Bone marrow (tissue), 2 donors: ENCODE measurements around the gene RNF151.
"Not testable (repeated sequence)": the region's sequence is repeated elsewhere in the genome, so short reads cannot be mapped to it uniquely, and the experiment has no call there.

Experiments
- DNase-seq, 2 donors: peaks; one replicate each; lab custom pipeline; 2025; lab: John Stamatoyannopoulos, UW

The RNF151 gene

DNA sequence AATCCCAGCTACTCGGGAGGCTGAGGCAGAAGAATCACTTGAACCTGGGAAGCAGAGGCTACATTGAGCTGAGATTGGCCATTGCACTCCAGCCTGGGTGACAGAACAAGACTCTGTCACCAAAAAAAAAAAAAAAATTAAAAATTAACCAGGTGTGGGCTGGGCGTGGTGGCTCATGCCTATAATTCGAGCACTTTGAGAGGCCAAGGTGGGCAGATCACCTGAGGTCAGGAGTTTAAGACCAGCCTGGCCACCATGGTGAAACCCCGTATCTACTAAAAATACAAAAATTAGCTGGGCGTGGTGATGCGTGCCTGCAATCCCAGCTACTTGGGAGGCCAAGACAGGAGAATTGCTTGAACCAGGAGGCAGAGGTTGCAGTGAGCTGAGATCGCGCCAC is 26.8 kb upstream of the RNF151 start:
- not testable (repeated sequence) for DNase-seq

DNA sequence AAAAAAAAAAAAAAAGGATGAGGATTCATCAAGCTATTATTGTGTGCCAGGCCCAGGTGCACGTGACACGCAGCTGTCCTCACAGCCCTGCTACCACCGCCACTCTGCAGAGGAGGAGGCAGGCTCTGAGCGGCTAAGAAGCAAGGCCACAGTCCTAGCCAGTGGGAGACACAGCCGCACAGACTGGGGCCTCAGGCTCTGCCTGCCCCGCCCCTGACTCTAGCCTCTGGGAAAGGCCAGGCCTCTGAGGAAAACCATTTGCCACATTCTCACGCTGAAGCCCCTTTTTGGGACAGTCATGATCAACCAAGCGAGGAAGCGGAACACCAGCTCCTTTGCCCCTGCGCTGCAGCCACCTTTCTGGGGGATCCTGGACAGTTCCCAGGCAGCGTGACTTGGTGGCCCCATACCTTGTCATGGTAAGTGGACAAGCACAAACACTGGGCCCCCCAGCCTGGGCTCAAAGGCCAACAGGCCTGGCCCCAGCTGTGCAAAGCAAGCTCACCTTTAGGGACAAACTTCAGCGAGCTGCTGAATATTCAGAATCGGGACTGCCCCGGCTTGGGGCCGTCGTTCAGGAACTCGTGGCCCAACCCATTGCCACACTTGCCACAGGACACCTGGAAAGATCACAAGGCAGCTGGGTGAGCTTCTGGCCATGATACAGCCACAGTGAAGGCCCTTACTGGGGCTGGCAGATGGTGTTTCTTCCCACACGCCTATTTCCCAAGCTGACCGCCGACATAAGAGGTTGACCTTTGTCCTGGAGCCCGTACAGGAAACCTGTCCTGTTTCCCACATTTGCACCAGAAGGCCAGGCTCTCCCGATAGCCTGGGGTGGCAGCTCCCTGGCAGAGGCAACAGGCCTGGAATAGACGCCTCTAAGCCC is 26.1 kb upstream of the RNF151 start:
- DNase-seq: no peak

DNA sequence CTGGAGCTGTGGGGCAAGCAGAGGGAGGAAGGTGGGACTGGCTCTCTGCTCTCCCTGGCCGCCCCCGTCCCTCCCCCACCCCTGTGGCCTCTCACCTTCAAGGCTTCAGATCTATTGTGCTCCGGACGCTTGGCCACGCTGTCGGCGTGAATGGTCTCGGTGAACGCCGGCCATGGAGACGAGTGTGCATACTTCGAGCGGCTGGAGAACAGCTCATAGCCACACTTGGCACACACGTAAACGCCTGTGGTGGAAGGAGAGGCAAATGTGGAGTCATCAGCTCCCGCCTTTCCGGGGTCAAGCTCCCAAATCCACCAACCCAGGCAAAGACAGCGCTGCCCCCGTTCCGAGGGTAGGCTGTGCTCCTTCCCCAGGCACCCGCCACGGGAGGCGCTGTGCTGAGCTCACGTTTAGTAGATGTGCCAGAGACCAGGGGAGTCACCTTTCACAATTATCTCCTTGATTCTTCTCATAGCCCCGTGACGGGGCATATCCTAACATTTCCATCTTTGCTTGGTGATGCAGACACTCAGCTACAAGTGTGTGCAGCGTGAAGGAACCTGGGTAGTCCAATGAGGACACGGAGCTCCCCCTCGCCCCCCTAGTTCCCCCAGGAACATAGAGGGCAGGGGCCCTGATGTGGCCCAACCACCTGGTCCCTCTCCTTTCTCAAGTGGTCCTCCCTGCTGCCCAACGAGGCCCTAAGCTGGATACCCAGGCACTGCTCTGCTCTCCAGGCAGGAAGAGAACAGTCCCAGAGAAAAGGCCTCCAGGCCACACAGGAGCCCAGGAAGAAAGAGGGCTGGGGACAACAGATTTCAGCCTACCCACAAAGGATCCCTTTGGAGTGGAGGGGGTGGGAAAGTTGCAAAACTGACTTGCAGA is 25.3 kb upstream of the RNF151 start:
- no peak for DNase-seq

DNA sequence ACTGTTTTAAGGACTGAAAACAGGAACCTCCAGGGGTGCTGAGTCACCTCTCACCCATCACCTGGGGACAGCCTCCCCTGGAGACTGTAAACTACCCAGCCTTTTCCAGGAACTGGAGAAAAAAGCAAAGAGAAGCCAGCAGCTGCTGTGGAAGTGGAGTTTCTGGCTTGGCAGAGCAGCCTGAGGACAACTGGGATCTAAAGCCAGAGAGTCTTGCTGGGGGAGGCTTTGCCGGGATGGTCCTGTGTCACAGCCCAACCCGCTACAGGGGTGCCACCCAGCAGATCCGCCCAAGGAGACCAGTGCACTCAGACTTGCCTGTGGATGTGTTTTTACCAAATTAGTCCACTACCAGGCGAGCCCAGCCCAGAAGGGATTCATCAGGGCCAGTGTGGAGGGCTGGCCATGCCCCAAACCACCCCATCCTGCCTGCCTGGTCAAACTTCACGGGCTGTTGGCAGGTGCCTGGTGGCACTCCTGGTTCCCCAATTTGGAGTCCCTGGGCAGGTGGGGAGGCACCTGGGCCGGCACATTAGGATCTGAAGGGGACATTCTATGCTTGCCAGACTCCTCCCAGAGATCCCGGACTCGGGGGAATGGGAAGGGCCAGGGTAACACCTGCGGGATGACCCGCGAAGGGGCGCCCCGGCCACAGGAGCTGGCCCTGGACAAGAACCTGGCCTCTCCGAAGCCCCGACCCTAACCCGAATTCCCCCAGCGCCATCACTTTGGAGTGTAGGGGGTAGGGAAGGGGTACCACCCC is 24.4 kb upstream of the RNF151 start:
- peak in 1 of 2 donors; percentile 43 for DNase-seq

DNA sequence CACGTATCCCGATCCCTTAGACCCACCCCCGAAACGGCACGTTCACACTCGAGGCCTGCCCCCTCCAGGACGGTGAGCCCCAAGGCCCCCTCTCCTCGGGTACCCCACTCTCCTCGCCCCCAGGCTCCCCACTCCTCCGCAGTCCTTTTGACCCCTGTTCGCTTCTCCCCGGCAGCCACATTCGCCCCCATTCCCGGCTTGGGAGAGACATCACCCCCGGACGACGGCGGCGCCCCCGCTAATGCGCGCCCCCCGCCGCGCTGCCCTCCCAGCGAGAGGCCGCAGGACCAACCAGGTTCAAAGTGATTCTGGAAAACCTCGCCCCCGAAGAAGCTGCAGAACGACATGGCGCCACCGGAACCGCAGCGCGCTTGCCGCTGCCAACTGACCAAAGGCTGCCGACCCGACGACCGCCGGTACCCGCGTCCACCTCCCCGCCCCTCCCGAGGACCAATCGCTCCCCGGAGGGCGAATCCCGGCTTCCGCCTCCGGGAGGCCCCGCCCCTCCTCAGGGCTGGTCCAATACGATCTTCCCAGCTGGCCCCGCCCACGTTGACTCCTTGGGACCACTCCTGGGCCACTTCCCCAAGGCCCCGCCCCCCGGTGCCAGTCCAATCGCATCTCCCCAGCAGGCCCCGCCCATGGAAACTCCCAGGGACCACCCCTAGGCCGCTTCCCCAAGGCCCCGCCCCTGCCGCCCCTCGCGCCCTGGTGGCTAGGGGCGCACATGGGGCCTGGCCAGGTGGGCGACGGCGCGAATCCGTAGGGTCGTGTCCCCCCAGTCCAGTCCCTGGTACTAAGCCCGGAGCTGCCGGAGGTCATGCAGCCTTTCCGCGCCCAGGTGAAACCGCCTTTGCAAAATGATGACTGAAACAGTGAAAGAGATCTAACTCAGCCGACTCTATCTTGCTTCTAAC is 23.6 kb upstream of the RNF151 start, which contains the start of gene MSRB1:
Gene MSRB1 (minus strand): TSS at position 390 of the 917 bp plus-strand sequence. CDS start 43 bp downstream, at position 347.
- DNase-seq: peak; percentile 89 to 97

DNA sequence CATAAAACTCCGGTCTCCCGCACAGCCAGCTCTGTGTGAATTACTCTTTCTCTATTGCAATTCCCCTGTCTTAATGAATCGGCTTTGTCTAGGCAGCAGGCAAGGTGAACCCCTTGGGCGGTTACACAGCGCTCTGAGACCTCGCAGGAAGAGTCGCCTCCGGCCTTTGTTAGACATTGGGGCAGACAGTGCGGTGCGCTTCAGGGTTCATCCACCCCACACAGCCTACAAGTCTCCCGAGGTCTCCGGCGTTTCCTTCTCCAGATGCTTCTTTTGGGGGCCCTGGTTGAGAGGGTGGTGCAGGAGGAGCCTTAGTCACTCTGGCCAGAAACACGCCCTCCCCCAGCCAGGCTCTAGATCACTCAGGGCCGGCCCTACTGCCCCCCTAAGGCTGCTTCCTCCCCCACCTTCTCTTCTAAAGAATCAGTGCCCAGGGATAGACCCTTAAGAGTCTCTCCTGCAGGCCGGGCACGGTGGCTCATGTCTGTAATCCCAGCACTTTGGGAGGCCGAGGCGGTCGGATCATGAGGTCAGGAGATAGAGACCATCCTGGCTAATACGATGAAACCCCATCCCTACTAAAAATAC is 21.9 kb upstream of the RNF151 start:
- no peak for DNase-seq

DNA sequence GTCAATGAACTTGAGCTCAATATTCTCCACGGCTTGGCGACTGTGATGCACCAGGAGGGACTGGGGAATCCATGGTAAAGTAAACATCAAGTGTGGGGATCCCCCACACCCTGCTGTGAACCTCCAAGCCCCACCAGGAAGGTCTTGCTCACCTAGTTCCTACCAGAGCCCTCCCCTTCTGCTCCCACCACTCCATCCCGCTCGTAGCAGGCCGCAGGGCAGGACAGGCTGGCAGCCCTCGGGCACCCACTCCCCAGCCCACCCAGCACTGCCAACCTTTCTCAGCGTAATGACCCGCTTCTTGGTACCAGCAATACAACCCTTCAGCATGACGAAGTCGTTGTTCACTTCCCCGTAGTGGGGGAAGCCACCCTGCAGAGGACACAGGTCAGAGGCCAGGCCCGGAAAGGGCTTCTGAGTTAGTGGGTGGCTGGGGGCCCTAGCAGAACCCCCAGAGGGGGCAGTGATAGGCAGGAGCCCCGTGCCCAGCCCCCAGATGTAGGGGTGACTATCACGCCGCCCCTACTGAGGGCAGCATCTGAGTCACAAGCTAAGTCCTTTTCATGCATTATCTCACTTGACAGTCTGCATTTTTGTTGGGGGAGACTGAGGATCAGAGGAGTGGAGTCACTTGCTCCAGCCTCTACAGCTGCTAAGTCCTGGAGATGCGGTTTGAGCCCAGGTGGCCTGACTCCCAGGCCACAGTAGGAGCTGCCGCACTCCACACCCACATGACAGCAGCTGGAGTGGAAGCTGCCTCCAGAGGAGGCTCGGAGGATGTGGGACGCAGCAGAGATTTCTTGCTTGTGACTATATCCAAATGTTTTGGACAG is 20.9 kb upstream of the RNF151 start:
- DNase-seq: no peak

DNA sequence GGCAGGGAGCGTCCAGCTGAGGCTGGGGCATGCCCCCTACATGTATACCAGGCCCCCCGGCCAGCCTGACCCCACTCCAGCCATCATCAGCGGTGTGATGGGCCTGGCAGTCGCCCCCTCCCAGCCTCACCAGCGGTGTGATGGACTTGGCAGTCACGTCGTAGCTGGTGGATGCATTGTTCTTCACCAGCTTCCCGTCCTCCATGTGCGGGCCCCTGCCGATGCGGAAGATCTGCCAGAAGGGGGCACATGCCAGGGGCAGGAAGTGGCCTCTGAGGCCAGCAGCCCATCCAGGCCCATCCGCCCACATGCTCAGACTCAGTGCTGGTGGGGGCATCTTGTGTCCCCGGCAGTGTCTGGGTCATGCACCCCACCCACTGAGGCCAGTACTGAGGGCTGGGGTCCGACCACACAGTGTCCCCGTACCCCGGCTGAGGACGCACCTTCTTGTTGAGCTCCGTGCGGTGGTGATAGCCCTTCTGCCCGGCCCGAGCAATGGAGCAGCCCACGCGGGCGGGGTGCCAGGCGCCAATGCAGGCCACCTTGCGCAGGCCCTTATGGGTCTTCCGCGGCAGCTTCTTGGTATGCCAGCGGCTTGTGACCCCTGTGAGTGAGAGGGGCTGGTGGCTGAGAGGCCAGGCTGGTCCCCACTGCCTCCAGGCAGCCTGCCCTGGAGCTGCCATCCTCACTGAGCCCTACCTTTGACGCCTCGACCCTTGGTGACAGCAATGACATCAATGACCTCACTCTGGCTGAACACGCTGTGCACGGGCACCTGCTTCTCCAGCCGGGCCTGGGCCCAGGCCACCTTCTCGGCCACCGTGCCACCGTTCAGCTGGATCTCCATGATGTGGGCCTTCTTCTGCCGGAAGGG is 19.9 kb upstream of the RNF151 start:
- DNase-seq: no peak

DNA sequence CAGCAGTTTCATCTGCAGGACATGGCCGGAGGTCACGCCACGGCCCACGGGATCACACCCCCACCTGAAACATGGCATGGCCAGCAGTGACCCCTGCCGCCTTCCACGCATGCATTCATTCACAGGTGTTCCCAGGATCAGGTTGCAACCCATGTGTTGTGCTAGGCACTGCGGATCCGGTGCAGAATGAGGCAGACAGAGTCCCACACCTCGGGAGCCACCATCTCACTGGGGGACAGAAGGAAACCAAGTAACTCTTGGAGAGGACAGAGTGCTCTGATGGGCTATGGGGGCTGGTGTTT is 19.3 kb upstream of the RNF151 start:
- DNase-seq: no peak

DNA sequence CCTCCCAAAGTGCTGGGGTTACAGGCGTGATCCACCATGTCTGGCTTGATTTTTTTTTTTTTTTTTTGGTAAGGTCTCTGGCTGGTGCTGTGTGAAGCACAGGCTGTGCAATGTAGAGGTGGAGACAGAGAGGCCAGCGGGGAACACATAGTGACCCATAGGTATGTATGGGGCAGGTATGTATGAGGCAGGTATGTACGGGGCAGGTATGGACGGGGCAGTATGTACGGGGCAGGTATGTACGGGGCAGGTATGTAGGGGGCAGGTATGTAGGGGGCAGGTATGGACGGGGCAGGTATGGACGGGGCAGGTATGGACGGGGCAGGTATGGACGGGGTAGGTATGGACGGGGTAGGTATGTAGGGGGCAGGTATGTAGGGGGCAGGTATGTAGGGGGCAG is 17.1 kb upstream of the RNF151 start:
- DNase-seq: no peak

DNA sequence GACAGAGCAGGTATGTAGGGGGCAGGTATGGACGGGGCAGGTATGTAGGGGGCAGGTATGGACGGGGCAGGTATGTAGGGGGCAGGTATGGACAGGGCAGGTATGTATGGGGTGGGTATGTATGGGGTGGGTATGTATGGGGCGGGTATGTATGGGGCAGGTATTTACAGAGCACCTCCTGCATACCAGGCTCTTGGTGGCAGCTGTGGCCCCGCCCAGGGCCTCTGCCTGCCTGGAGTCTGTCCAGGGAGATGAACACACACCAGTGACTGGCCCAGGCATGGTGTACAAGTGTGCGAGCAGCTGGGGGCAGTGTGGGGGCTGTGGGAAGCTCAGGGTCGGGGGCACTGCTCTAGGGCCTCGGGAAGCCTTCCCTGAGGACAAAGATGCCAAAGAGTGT is 16.6 kb upstream of the RNF151 start:
- no peak for DNase-seq

DNA sequence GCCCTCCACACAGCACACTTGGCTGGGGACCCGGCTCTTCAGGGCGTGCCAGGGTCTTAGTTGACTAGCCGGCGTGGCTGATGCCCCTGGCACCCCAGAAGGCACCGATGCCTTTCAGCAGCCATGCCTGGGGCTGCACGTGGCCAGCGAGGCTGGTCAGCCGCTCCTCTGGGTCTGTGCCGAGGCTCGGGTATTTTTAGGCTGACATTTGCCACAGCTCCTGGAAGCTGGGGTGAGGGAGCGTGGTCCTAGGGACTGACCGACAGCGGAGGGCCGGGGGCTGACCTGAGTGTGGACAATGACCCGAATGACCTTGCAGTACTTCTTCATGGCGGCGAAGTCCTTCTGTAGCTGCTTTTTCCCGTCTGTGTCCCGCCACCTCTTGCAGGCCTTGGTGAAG is 16.1 kb upstream of the RNF151 start:
- DNase-seq: no peak

DNA sequence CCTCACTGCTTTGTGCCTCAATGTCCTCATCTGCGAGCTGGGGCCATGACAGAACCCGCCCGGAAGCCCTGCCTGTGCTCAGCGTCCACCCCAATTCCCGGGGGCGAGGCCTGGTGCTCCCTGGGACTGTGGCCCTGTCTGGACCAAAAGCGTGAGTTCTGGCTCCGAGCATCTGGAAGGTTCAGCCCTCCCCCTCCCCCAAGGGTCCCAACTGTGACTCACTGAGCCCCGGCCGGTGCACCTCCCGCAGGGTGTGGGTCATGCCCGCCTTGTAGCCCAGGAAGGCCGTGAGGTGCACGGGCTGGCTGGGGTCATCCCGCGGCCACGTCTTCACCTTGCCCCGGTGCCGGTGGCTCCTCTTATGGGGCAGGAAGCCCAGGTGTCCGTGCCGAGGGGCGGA is 12.9 kb upstream of the RNF151 start:
- no peak for DNase-seq

DNA sequence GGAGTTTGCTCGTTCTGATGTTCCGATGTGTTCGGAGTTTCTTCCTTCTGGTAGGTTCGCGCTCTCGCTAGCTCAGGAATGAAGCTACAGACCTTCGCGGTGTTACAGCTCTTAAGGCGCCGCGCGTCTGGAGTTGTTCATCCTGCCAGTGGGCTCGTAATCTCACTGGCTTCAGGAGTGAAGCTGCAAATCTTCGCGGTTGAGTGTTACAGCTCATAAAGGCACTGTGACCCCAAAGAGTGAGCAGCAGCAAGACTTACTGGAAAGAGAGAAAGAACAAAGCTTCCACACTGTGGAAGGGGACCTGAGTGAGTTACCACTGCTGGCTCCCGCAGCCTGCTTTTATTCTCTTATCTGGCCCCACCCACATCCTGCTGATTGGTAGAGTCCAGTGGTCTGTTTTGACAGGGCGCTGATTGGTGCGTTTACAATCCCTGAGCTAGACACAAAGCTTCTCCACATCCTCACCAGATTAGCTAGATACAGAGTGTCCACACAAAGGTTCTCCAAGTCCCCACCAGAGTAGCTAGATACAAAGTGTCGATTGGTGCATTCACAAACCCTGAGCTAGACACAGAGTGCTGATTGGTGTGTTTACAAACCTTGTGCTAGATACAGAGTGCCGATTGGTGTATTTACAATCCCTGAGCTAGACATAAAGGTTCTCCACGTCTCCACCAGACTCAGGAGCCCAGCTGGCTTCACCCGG is 9.1 kb upstream of the RNF151 start:
- DNase-seq: not testable (repeated sequence)

DNA sequence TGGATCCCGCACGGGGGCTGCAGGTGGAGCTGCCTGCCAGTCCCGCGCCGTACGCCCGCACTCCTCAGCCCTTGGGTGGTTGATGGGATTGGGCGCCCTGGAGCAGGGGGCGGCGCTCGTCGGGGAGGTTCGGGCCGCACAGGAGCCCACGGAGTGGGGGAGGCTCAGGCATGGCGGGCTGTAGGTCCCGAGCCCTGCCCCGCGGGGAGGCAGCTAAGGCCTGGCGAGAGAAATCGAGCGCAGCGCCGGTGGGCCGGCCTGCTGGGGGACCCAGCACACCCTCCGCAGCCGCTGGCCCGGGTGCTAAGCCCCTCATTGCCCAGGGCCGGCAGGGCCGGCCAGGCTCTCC is 8.5 kb upstream of the RNF151 start:
- DNase-seq: not testable (repeated sequence)

DNA sequence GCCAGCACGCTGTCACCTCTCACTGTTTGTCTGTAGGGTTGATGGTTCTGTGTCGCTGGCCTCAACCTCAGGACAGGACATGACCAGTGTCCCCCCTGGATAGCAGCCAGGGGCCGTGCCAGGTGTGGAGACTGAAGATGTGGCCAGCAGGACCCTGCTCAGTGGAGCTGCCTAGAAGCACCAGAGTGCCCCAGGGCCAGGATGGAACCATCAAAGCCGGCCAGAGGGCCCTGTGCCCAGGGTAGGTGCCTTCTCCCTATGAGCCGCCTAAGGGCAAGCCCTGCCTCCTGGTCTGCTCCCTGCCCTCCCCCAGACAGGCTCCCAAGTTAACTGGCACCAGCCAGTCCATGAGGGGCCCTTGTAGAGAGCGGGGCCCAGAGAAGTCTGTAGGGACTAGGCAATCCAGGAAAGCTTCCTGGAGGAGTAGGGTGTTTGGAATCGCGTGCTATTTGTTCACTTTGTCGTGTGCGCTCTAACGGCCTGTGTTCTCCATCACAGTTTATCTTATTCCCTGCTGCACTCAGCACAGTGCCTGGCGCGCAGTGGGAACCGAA is 7.9 kb upstream of the RNF151 start:
- no peak for DNase-seq

DNA sequence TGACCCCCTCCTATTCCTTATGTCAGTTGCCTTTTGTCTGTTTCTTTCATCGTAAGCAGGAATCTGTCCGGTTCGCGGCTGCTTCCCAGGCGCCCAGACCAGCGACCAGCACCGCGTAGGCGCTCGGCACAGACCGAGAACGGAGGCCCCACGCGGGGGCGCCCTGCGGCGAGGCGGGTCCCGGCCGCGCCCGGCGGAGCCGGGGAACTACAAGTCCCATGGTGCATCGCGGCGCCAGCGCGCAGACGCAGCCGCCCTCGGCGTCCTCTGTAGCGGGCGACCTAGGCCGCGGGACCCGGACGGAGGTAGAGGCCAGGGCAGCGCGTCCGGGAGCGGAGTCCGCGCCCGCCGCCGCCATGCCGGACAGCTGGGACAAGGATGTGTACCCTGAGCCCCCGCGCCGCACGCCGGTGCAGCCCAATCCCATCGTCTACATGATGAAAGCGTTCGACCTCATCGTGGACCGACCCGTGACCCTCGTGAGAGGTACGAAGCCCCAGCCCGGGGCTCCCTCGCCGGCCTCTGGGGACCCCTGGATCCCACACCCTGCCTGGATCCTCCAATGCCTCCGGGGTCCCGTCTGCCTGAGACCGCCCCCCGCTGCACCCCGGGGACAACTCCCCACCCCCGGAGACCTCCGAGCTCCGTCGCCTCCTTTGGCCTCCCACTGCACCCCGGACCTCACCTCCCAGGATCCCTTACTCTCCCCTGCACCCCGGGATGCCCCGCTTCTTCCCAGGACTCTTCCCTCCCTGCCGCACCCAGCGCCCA is 7.2 kb upstream of the RNF151 start, which contains the start of gene NDUFB10:
Gene NDUFB10 (plus strand): TSS at position 270 of the 771 bp plus-strand sequence. CDS start 87 bp downstream, at position 357.
- peak; percentile 64 to 82 for DNase-seq
